ENCODE results near the gene CNGA4.

DNA sequence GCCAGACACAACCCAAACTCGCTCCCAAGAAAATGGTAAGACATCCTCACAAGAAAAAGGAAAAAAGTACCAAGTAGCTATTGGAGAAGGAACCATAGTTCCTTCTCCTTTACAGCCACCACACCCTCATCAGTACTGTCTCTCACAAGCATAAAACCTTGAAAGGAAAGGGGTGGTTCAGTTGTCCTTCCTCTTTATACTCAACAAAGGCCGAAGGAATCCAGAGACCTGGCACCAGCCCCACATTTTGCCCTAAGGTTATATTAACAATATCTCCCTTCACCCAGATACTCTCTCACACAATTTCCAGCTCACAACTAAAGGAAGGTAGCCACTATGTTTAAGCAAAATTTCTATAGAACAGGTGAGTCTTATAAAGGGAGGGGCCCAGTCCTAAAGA lies 13.0 kb upstream of the CNGA4 start:
- TF ChIP-seq POLR2A (IDR thresholded peaks at IDR 0.05), result no peak
- no peak for TF ChIP-seq CTCF (IDR thresholded peaks at IDR 0.05)

All from uterus (tissue), 2 donors.